Posterior vena cava (tissue), 2 donors: ENCODE data around the gene GALNT1. TPM values are rescaled to one million over a fixed set of nuclear protein-coding genes. Genes with fewer than 3 reads are reported as not detected.

Experiments used
- DNase-seq: peaks from one replicate; pipeline ENCODE4 v3.0.0-alpha.2; 2020; ENCODE audit warnings: low spot score
- intact Hi-C, 2 donors: fragments of 100-400 bp; cut with DNase I; formaldehyde crosslinking; loops; one replicate each; pipeline versions ENCODE4 v1.14.1 to v1.14.2; 2022 to 2023
- total RNA-seq, 2 donors: library from RNA; stranded (reverse); fragmentation: NEBNext Ultra II Directional; extraction: Animal tissue kit (Norgen Biotek cat#: 25700); gene quantifications; one replicate each; pipeline ENCODE4 v1.2.1, GENCODE V29; 2021
- donor health status: DM: yes; HTN: yes; CAD: no.
- donor health status: DM: yes; HTN: yes; CAD: no.

Gene GALNT1
- total RNA-seq, 2 donors from 2014 or later: 53.8 to 54.0 TPM

DNA sequence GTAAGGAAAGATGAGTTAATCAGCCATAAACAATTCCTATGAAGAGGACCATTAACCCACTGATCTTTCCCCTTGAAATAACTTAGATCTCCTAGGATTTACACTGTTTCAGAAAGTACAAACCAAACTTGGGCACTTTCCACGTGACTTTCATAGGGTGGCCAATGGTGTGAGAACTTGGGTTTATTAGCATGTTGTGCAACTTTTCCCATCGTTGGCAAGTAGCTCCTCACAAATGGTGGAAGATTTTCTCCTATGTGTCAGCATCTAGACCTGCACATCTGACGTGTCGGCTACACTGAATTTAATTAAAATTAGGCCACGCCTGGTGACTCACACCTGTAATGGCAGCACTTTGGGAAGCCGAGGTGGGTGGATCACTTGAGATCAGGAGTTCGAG lies 116.3 kb downstream of the GALNT1 start:
- intact Hi-C loops: no loop called here
- no peak for DNase-seq

DNA sequence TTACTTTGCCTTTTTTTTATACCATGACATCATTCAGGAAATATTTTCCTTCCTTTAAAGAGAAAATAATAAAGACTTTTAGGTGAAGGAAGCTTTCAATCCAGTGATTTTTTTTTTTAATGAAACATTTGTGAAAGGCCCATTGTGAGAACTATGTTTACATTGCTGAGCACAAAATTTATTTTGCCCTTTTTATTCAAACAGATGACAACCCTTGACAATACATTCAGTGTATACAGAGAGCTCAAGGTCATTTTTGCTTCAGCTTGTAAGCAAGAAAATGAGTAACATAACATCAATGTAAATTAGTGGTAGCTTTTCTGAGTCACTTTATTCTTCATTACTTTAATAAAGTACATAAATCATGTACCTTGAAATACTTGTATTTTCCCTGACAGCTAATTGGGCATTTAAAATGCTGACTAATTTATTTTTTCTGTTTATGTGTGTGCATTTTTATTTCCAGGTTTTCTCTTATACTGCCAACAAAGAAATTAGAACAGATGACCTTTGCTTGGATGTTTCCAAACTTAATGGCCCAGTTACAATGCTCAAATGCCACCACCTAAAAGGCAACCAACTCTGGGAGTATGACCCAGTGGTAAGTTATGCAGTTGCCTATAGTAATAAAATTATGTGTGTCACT lies 121.6 kb downstream of the GALNT1 start:
- intact Hi-C loops: no loop called here
- no peak for DNase-seq

DNA sequence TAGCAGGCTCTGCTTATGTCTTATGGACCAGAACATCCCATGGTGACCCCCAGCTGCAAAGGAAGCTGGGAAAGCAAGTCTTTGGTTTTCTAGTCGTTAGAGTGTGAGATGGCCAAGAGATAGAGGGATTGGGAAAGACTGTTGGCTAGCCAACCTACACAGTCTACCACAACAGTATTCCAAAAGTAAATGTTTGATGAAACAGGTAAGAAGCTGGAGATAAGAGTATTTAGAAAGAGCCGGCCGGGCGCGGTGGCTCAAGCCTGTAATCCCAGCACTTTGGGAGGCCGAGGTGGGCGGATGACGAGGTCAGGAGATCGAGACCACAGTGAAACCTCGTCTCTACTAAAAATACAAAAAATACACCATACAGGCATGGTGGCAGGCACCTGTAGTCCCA lies 124.4 kb downstream of the GALNT1 start:
- intact Hi-C loops: no loop called here
- no peak for DNase-seq

DNA sequence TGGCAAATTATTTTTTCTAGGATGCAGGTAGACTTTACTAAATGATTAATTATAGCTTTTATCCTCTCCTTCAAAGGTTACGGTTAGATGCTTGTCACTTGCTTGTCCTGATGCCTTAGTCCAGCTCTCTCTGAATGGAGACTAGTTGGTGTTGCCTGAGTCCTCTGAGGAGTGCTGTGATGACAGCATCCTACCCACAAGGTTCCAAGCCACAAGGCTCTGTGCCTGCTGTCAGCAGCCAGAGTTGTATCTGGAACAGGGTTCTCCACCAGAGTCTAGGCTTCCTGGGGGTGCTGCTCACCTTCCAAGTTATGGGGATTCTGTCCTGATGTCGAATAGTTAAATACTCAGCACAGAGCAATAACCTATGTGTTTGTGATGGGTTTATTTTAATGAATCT lies 125.7 kb downstream of the GALNT1 start:
- intact Hi-C loops: no loop called here
- no peak for DNase-seq

DNA sequence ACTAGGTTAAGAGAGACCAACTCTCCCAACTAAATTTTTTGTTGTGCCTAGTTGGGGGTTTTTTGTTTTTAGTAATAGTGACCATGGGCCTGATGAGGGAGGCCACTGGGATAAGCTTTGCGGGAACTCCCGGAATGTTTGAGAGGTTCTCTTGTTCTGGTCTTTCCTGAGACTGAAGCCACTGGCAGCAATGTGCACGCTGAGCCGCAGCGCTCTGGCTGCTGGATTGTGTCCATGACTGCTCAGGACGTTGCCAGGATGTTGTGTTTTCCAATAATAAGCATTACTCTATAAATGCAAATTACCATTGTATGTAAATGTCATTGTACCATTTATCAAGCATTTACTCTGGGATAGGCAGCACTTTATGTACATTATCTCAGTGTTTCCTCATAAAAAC lies 126.1 kb downstream of the GALNT1 start:
- no peak for DNase-seq
- intact Hi-C loops: no loop called here

DNA sequence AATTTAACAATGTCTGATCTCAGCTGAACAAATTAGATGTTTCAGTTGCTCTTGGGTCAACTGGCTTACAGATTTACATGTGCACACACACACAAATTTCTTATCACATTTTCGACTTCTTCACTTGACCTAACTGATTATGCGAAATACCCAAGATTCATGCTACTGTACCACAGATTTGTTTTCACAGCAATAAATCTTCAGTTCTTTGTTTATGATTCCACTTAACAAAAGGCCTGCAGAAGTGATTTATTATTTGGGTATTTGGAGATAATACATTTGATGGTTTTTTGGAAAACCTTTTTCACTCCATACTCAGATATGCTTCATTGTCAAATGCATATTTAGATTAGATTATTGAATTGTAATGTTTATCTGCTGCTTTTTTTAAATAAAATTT lies 129.0 kb downstream of the GALNT1 start:
- intact Hi-C loops: no loop called here
- DNase-seq: no peak

DNA sequence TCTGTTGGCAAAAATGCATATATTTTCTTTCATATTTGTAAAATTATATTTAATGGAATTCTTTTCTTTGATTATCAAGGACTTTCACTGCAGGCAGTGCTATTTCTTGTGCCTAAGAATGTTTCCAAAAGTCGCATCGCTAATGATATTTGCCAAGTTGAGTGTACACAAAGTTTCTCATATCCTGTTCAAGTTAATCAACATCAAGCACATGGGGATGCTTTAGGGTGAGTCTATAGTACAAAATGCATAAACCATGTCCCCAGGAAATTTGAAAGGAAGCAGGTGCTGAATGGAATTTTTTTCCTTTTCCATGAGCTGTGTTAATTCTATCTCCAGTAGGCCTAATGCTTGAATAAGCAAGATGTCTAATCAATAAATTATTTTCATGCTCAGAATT lies 129.7 kb downstream of the GALNT1 start:
- no peak for DNase-seq
- intact Hi-C loops: no loop called here

DNA sequence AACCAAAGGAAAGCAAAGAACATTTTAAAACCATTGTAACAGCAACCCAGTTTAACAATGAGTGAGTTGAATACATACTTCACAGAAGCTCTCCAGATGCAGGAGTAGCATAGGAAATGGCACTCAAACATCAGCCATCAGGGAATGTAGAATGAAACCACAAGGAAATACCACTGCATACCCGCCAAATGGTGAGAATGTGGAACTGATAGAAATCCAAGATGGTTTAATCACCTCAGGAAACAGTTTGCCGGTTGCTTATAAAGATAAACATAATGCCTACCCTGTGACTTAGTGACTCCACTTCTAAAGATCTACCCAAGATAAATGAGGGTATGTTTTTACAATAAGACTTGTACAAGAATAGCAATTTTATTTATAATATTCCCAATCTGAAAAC lies 132.0 kb downstream of the GALNT1 start:
- intact Hi-C loops: no loop called here
- DNase-seq: no peak

DNA sequence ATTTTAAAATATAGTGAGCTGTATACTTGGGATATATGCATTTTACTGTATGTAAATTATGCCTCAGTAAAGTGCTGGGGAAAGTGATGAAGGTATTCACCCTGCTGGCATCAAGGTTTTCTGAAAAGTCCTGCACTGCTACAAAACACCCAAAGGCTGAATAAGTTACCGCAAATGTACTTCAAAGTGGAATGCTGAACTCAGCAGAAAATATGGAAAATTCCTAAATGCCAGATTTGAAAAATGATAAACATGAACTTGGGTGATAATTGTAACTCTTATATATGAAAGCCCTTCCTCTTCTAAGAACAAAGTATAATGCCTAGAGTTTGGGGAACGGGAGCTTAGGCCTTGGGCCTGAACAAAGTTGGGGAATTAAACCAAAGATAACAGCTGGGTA lies 133.0 kb downstream of the GALNT1 start:
- intact Hi-C loops: no loop called here
- no peak for DNase-seq

DNA sequence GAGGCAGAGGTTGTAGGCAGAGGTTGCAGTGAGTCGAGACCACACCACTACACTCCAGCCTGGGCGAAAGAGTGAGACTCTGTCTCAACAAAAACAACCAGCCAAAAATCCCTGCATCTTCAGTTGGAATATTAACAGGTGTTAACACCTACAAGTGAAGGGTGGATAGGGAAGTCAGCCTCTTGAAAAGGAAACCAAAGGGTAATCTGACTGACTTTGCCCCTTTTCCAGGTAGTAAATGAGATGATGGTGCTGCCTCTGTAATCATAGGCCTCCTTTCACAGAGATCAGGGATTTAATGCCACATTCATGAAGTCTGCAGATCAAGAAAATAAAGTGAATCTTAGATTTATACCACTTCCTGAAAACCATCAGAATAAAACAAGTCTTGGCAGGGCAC lies 133.6 kb downstream of the GALNT1 start:
- DNase-seq: no peak
- intact Hi-C loops: no loop called here

DNA sequence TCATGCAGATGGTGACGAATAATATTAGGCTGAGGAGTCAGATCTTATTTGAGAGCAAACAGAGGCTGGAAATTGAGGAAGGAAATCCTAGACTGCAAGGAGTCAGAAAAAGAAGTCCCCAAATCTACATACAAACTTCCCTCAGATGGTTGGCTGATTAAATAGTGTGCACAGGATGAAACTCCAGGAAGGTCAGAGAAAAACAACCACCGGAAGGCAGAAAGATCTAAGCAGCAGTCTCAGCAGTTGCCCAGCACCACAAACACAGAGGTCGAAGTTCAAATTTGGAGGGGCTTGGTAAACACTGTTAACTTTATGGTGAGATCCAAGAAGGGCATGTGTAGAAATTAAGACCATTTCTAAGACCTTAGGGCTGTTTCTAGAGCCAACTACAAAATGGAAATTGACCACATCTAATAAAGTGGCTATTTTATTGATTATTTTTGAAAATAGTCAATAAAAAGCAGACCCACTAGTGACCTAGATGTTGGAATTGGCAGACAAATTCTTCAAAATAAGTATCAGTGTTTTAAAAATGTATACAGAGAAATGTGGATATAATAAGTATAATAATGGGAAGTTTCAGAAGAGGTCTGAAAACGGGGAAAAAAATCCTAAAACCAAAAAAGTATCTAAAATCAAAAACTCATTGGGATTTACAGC lies 134.8 kb downstream of the GALNT1 start:
- DNase-seq: no peak
- intact Hi-C loops: no loop called here

DNA sequence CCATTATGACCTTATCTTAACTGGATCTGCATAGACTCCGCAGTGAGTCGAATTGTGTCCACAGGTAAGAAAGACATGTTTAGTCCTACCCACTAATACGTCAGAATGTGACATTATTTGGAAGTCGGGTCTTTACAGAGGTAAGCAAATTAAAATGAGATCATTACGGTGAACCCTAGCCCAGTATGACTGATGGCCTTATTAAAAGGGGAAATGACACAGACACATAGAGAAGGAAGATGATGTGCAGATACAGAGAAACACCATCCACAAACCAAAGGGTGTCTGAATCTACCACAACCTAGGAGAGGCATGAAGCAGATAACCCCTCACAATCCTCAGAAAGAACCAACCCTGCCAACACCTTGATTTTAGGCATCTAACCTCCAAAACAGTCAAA lies 135.6 kb downstream of the GALNT1 start:
- intact Hi-C loops: no loop called here
- DNase-seq: no peak

DNA sequence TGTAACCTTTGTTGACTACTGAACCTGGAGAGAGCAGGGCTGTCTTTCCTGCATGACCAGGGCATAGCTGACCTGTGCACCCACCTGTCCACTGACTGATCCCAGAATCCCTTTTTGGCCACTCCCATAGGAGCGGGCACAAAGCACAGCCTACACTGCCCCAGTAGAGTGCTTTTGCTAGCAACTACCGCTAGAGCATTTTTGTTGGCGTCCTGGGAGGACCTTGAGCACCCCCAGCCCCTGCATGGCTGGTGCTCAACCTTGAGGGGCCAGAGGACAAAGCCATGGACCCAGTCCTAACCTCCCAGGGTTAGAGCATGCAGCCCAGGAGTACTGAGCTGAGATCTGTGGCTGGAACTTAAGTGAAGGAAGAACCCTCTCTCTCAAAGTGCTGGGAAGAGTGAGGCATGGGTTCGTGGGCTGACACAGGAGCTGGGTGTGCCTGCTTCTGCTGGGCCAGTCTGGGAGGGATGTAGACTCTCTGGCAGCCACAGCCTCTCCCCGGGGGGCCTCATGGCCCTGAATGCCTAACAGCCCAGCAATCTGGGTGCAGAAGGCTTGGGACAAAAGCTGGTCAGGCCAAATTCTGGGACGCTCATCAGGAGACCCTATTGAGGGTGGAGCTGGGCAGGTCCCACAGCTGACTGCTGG lies 140.0 kb downstream of the GALNT1 start:
- no peak for DNase-seq
- intact Hi-C loops: no loop called here

DNA sequence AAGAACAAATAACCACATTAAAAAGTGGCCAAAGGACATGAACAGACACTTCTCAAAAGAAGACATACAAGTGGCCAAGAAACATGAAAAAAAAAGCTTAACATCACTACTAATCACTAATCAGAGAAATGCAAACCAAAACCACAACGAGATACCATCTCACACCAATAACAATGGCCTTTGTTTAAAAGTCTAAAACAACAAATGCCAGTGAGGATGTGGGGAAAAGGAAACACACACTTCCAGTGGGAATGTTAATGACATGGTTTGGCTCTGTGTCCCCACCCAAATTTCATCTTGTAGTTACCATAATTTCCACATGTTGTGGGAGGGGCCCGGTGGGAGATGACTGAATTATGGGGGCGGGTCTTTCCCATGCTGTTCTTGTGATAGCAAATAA lies 147.1 kb downstream of the GALNT1 start:
- no peak for DNase-seq
- intact Hi-C loops: no loop called here

DNA sequence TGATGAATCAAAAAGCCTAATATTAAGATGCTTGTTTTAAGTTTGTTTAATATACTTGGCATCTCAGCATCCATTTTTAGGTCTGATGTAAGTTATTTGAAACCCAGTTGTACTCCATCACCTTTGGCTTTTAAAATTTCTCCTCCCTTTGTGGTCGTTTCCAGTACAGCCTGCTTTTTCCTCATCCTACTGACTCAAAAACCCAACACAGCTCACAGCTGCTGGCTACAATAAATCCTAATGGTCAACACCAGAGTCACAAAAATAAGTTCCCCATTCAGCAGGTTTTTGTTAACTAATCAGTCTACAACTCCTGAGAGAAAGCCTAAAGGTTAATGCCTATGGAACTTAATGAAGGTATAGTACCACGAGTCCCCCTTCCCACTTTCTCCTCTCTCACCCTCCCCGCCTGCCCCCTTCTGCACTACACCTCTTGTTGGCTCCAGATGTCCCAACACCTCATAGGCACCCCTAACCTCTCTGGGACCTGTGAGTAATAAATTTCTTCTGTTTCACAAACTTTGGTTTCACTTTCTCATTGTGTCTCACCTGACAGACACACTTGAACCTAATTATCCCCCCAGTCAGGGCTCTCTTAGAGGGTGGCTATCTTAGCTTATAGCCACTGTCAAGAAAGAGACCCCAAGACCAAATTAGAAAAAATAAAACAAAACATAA lies 148.6 kb downstream of the GALNT1 start:
- intact Hi-C loops: no loop called here
- no peak for DNase-seq

DNA sequence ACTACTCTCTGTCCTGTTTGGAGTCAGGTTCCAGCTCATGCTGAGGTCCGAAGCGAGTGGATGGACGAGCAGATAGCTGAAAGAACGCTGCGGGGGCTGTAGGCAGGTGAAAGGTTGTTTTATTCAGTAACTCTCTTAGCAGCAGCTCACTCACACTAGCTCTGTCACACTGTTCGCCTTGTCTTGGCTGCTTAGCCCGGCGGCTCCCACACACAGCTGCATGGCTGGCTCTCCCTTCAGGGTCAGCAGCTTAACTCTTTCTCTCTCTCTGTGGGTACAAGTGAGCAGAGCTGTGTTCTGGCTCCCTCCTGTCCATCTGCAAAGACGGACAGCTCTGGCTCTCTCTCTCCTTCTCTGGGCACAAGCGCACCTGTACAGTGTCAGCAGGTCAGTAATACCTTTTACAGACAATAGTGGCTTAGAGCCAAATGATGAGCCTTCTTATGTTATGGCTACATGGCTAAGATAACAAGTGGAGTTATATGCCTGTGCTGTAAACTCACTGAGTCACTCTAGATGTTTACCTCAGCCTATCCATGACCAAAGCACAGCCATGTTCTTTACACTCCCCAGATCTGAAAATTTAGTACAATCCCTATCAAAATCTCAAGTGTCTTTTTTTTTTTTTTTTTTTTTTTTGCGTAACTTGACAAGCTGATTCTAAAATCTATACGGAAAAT lies 149.3 kb downstream of the GALNT1 start:
- no peak for DNase-seq
- intact Hi-C loops: no loop called here

DNA sequence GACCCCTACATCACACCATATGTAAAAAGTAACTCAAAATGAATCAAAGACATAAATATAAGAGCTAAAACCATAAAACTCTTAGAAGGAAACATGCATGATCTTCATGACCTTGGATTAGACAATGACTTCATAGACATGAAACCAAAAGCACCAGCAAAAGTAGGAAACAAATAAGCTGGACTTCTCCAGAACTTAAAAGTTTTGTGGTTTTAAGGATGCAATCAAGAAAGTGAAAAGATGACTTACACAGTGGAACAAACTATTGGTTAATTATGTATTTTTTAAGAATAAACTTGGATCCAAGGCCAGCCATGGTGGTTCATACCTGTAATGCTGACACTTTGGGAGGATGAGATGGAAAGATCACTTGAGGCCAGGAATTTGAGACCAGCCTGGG lies 150.2 kb downstream of the GALNT1 start:
- no peak for DNase-seq

DNA sequence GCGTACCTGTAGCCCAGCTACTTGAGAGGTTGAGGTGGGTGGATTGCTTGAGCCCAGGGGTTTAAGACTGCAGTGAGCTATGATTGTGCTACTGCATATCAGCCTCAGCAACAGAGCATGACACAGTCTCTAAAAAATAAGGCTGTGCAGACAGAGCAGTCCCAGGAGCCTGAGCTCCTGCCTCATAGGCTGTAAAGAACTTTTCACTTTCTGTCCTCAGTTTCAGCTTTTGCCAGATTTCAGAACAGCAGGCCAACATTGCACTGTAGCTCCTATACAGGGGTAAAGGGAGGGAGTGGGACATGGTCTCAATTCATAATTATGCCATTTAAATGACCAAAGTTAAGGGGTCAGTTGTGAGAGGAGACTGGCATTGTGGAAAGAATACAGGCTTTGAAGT lies 150.6 kb downstream of the GALNT1 start:
- no peak for DNase-seq
- intact Hi-C loops: no loop called here

More for the DNA sequence above, 150.2 kb downstream of the GALNT1 start:
- intact Hi-C loops: no loop called here

DNA sequence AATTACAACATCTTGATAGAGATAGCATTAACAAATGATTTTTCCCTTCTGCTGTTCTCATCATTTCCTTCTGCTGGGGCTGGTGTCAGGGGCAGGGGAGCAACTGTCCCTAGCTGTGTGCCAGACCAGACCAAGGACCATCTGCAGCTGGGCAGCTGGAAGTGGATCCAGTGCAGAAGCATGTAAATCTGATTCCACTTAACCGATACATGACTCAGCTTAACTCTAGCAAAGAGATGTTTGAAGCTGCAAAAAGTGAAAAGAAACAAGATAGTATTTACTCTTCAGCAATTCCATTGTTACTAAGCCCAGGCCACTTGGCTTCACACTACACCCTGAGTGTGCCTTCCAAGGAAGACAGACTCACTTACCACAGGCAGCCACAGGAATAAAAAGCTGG lies 151.1 kb downstream of the GALNT1 start:
- intact Hi-C loops: no loop called here
- DNase-seq: no peak

DNA sequence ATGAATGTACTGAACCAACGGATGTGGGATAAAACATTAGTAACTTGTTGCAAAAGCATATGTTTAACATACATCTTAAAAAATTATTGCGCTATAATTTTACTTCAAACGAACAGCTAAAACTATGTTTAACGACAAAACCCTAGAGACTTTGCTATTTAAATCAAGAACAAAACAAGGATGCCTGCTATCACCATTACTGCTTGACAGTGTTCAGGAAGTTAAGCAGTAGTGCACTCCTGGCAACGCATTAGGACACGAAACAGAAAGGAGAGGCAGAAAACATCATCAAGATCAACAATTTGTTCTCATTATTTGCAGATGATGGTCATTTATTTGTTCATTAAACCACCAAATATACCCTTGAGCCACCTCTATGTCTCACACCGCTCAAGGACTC lies 151.9 kb downstream of the GALNT1 start:
- no peak for DNase-seq
- intact Hi-C loops: no loop called here
